Ovary (tissue), 3 donors: ENCODE data around the gene PXDC1.

Source experiments
- CTCF ChIP-seq, 3 donors: fragments of 450-650 bp in 2 of 3; fragments of 200-600 bp in 1 of 3; IDR thresholded peaks; one replicate each; pipeline versions ENCODE4 v1.5.1 to v1.8.0; 2016 to 2022; ENCODE audit warnings: antibody characterized with exemption in 3 of 3, mild to moderate bottlenecking in 1 of 3
- EP300 ChIP-seq: sonication (generic); formaldehyde crosslinking; IDR thresholded peaks from one replicate; pipeline ENCODE4 v1.6.1; 2017; ENCODE audit warnings: antibody characterized with exemption
- POLR2A ChIP-seq: fragments of 450-650 bp; IDR thresholded peaks from one replicate; pipeline ENCODE4 v1.6.1; 2017; ENCODE audit warnings: antibody characterized with exemption, mild to moderate bottlenecking, moderate library complexity
- donor health status: DM: no; HTN: no; CAD: no.

GRCh38 chr6:3738381-3739131 lies 13.0 kb downstream of the PXDC1 start:
- TF ChIP-seq POLR2A (no peak), EP300 (no peak), CTCF (IDR thresholded peaks at IDR 0.05) (no peak)
